ENCODE data around the gene MAMLD1.
"Not testable (repeated sequence)": the region's sequence is repeated elsewhere in the genome, so short reads cannot be mapped to it uniquely, and the experiment has no call there.

The MAMLD1 gene

GRCh38 chrX:150362599-150363481, at the start of gene MAMLD1:
TSS of gene MAMLD1 (plus strand) at chrX:150363317. CDS start at chrX:150445517, 82,200 bp downstream.
- DNase-seq (ENCODE audit: low read depth): no peak

DNA sequence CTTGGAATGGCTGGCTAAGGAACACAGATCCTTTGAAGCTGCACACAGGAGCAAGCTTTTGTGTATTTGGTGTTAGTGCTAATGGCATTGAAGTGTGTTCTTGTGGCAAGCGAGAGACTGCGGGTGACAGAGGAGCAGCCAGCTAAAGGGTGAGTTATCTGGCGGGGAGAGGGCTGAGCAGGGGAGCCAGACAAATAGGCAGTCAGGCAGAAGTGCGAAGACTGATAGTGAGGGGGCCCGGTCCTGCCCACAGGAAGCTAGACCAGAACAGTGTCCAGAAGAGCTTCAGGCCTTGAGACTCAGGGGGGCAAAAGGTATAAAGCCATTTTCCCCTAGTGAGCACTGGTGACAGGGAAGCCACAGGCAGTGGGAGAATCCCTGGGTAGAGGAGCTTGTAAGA, 49.6 kb upstream of the MAMLD1 start:
- DNase-seq (ENCODE audit: low read depth): no peak

DNA sequence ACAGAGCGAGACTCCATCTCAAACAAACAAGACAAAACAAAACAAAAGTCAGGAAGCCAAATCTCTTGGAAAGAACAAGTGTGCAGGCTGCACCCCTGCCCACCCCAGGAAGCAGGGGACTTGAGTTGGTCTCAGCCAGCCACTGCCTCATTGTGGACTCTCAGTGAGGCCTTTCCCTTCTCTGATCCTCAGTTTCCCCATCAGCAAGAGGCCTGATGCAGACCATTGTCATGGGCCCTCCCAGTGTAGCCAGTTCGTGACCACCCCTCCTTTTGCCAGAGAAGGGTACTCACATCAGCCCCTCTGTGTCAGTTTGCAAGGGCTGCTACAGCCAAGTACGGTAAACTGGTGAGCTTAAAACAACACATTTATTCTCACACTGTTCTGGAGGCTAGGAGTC, 48.9 kb upstream of the MAMLD1 start:
- no peak for DNase-seq (ENCODE audit: low read depth)

DNA sequence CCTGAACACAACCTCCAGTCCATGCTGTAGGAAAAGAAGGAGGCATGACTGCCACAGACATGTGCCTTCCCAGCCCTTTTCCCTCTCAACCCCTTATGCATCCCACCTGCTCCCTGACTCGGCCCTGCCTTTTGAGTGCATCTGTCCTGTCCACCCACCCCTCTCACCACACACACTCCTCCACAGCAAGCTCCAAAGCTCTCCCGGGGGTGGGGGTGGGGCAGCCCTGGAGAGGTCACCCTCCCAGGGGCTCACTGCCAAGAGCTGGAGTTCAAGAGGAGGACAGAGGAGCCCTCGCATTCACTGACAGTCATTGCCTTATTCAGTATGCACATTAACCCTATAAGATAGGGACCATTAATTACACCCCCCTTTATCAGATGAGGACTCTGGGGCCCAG, 46.6 kb upstream of the MAMLD1 start:
- DNase-seq (ENCODE audit: low read depth): no peak

- DNase-seq (ENCODE audit: low read depth): no peak
These were observed 40.1 kb upstream of the MAMLD1 start for GRCh38 chrX:150323020-150323419.

DNA sequence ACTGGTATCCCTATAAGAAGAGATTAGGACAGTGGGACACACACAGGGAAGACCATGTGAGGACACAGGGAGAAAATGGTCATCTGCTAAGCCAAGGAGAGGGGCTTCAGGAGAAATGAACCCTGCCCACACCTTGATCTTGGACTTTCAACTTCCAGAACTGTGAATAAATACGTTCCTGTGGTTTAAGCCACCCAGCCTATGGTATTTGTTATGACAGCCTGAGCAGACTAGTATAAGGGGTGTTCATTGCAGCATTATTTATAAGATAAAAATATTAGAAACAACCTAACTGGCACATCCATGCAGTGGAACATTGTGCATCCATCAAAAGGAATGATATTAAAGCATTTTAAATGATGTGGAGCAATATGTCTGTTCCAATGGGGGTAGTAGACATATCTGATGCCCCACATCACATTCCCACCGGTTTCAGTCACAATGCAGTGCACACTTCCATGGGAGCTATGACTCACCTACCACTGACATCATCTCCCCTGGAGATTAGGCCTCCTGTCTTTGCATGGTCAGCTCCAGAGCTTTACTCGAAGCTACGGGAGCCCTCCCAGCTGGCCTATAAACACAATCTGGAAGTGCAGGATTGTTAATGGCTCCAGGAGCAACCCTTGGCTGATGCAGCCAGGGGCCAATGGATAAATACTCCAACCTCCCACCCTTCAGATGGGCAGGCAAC, 38.9 kb upstream of the MAMLD1 start:
- DNase-seq (ENCODE audit: low read depth): no peak

DNA sequence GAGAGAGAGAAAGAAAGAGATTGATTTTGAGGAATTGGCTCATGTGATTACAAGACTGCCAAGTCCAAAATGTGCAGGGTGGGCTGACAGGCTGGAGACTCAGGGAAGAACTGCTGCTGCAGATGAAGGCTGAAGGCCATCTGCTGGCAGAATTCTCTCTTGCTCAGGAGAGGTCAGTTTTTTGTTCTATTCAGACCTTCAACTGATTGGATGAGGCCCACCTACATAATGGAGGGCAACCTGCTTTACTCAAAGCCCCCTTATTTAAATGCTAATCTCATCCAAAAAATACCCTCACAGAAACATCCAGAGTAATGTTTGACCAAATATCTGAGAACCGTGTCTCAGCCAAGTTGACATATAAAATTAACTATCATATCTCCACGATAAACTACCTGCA, 38.2 kb upstream of the MAMLD1 start:
- DNase-seq (ENCODE audit: low read depth): no peak

GRCh38 chrX:150326541-150327247, 36.4 kb upstream of the MAMLD1 start:
- DNase-seq (ENCODE audit: low read depth): no peak

GRCh38 chrX:150329282-150329681, 33.8 kb upstream of the MAMLD1 start:
- DNase-seq (ENCODE audit: low read depth): no peak

DNA sequence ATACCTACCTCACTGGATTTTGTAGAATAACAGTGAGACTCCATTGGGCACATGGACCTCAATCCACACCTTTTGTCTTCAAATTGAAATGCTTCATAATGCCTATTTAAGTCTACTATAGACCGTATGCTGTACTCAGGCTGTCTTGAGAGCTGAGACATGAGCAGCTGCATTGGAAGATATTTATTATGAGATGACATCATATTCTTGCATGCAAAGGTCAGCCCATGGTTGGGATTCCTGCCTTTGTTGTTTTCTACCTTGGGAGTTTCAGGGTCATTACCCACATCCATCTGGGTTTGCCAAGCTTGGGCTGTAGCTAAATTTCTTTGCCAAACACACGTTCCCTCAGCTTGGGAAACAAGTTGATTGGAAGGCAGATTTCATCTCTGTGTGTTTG, 33.2 kb upstream of the MAMLD1 start:
- no peak for DNase-seq (ENCODE audit: low read depth)

DNA sequence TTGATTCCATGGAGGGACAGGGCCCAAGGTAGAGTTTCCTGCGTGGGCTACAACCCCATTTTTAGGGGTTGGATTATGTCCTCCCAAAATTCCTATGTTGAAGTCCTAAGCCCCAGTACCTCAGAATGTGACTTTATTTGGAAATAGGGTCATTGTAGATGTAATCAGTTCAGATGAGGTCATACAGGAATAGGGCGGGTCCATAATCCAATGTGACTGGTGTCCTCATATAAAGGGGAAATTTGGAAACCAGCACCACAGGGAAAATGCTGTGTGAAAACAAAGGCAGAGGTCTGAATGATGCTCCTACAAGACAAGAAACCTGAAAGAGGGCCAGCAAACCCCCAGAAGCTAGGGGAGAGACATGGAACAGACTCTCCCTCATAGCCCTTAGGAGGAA, 31.1 kb upstream of the MAMLD1 start:
- no peak for DNase-seq (ENCODE audit: low read depth)

DNA sequence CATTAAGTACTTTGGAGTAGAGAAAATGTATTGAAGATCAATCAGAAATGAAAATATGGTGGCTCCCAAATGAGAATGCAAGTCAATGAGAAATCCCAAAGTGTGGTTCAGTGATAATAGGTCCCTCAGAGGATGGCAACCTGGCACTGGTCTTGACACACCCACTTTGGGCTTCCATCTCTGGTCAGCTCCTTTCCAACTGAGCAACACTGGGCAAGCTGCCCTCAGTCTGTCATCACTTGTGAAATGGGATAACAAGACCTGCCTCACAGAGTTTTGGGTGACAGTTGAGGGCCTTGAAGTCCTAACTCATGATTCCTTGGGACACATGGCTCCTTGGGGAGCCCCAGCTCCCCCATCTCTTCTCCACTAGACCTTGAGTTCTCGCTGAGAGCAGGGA, 29.0 kb upstream of the MAMLD1 start:
- DNase-seq (ENCODE audit: low read depth): no peak

GRCh38 chrX:150334981-150335380, 28.1 kb upstream of the MAMLD1 start:
- no peak for DNase-seq (ENCODE audit: low read depth)

GRCh38 chrX:150337026-150337425, 26.1 kb upstream of the MAMLD1 start:
- no peak for DNase-seq (ENCODE audit: low read depth)

GRCh38 chrX:150337536-150337935, 25.6 kb upstream of the MAMLD1 start:
- no peak for DNase-seq (ENCODE audit: low read depth)

GRCh38 chrX:150338615-150339014, 24.5 kb upstream of the MAMLD1 start:
- DNase-seq (ENCODE audit: low read depth): no peak

- no peak for DNase-seq (ENCODE audit: low read depth)
These were observed 23.4 kb upstream of the MAMLD1 start for GRCh38 chrX:150339736-150340135.

GRCh38 chrX:150340326-150340725, 22.8 kb upstream of the MAMLD1 start:
- DNase-seq (ENCODE audit: low read depth): not testable (repeated sequence)

DNA sequence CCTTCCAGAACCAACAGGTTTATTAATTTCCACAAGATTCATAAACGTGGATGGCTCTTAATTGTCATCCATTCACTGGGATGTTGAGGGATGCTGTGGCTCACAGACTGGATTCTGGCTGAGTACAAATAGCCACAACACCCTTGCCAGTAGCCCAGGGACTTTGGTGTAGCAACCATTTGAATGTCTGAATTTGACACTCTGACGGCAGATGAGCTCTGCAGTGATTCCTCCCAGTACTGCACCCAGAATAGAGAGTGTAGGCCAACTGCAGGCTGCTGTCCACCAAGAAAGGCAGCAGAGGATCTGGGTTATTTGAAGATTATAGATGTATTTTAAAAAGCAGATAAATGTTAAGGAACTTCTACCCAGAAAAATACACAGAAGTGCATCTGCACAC, 15.6 kb upstream of the MAMLD1 start:
- DNase-seq (ENCODE audit: low read depth): no peak

DNA sequence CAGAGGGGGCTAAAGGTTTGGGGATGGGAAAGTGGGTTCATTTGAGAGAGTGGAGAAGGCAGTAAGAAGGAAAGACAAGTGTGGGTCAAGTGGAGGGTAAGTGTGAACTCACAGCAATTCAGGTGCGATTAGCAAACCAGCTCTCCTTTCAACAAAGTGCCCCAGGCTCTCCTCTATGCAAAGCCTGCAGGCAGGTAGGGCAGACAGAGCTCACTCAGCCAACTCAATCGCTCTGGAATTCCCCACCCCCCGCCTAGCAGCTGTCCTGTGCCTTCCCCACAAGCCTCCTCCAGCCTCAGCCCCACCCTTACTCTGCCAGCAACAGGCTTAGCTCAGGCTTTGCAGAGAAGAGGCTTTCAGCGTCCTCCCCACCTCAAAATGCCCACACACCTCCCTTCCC, 14.8 kb upstream of the MAMLD1 start:
- no peak for DNase-seq (ENCODE audit: low read depth)

DNA sequence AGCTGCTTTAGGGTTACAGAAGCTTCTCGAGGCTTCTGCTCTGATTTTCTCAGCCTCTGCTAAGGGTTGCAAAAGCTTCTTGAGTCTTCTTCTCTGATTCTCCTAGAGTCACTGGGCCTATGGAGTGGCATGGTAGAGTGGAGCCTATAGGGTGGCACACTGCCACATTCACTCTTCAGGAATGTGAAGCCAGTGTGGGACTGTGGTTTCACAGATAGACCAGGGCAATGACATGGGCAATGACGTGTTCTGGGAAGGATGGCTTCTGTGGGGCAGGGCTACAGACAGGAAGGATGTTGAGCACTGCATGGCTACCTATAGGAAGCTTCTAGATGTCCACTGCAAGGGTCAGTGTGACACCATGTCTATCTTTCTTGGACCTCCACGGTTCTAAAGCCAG, 11.0 kb upstream of the MAMLD1 start:
- DNase-seq (ENCODE audit: low read depth): no peak

DNA sequence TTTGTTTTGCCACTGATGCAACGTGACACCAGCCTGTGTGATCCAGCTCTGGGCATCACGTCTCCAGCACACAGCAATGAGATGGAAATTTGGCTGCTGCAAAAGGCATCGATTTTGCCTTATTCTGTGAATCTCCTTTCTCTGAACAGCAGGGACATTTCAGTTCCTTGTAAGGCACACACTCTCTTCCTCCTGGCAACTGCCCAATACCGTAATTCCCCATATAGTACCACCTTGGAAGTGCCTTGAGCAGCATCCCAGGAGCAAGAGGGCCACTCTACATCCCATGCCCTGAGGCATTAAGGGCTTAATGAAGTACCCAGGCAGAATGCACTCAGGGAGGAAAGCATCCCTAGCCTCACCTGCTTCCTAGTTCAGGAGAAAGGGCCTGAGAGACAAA, 10.5 kb upstream of the MAMLD1 start:
- no peak for DNase-seq (ENCODE audit: low read depth)

GRCh38 chrX:150355913-150356312, 7.2 kb upstream of the MAMLD1 start:
- DNase-seq (ENCODE audit: low read depth): no peak

Measured in stimulated activated CD4-positive, alpha-beta T cell treated with anti-CD3 and anti-CD28 coated beads, Interleukin-2, amount 100 ng/mL, for 4 hours (primary cell).